ENCODE results near the gene WNT9A.
"Not testable (repeated sequence)": the region's sequence is repeated elsewhere in the genome, so short reads cannot be mapped to it uniquely, and the experiment has no call there.

Gene WNT9A

GRCh38 chr1:227877810-227878209, 69.9 kb downstream of the WNT9A start:
- CTCF ChIA-PET, H3K9me3 Mint-ChIP-seq, DNase-seq, H3K4me3 Mint-ChIP-seq, H3K36me3 Mint-ChIP-seq, H3K4me1 Mint-ChIP-seq: not testable (repeated sequence)
- peak overlapping the region; percentile 3 for H3K27ac Mint-ChIP-seq
- peaks cover 54% of the 10 kb centered on the region for H3K27me3 Mint-ChIP-seq

GRCh38 chr1:227871892-227872291, 75.8 kb downstream of the WNT9A start:
- Mint-ChIP-seq H3K36me3 (peaks cover 22% of the 10 kb centered on the region), H3K9me3 (peaks cover 24% of the 10 kb centered on the region), H3K27me3 (peaks cover 39% of the 10 kb centered on the region), H3K4me1 (peaks cover 37% of the 10 kb centered on the region)
- DNase-seq, H3K4me3 Mint-ChIP-seq, CTCF ChIA-PET, H3K27ac Mint-ChIP-seq: not testable (repeated sequence)

- Mint-ChIP-seq H3K4me3 (no peak overlapping the region), H3K36me3 (peaks cover 20% of the 10 kb centered on the region), H3K4me1 (peaks cover 37% of the 10 kb centered on the region), H3K9me3 (peaks cover 24% of the 10 kb centered on the region), H3K27me3 (peaks cover 35% of the 10 kb centered on the region), H3K27ac (peak overlapping the region; percentile 59)
- no peak for DNase-seq
- CTCF ChIA-PET = interaction anchor here (0.6 kb wide), 1 partner anchor 85 kb away, joined by 3 read pairs; no protein-coding TSS in a partner anchor
Measured at GRCh38 chr1:227870366-227870765, 77.4 kb downstream of the WNT9A start.

DNA sequence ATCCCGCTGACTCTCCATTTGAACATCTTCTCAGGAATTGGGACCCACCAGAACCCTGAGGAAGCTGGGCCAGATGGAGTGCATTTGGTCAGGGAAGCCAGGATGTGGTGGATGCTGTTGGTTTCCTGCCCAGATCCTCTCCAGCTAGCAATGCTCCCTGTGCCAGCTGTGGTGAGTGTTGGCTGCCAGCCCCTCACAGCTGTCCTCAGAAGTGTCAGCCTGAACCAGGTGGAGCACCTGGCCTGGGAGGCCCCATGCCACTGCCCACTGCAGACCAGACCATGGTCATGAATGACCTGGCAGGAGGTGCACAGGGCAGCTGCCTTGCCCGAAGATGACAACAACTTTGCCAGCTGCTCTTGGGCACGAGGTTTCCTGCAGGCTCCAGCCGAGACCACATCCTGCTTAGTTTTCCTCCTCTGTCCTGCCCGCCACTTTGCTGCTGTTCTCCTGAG, 77.9 kb downstream of the WNT9A start:
- H3K27me3 Mint-ChIP-seq = peaks cover 30% of the 10 kb centered on the region
- CTCF ChIA-PET = no interaction called here
- DNase-seq = peak; percentile 60
- peaks cover 20% of the 10 kb centered on the region for H3K36me3 Mint-ChIP-seq
- peak overlapping the region; percentile 59 for H3K27ac Mint-ChIP-seq
- peaks cover 28% of the 10 kb centered on the region for H3K9me3 Mint-ChIP-seq
- peak overlapping the region; percentile 4 for H3K4me3 Mint-ChIP-seq
- H3K4me1 Mint-ChIP-seq = peaks cover 37% of the 10 kb centered on the region

DNA sequence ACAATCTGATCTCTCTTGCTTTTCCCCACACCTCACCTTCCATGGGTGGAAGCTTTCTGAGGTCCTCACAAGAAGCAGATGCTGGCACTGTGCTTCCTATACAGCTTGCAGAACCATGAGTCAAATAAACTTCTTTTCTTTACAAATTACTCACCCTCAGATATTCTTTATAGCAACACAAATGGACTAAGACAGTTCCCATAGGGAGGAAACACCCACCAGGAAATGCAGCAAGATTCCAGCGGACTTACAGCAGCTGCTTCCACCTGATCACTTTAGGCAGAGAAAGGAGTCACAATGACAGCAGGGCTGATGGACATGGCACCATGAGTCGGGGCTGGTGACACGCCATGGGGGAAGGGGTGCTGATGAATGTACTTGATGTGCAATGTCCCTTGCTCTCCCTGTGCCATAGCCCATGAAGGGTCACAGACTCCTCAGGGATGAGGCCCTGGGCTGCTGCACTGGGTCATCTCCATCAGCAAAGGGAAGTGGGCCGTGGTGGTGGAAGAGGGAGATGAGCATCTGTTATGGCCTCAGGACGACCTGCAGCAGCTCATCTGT, 78.4 kb downstream of the WNT9A start:
- peaks cover 37% of the 10 kb centered on the region for H3K4me1 Mint-ChIP-seq
- H3K27ac Mint-ChIP-seq = peak overlapping the region; percentile 66
- no peak for DNase-seq
- H3K27me3 Mint-ChIP-seq = peaks cover 28% of the 10 kb centered on the region
- H3K36me3 Mint-ChIP-seq = peaks cover 24% of the 10 kb centered on the region
- no peak overlapping the region for H3K4me3 Mint-ChIP-seq
- CTCF ChIA-PET = no interaction called here
- peaks cover 33% of the 10 kb centered on the region for H3K9me3 Mint-ChIP-seq

Measured in activated naive CD4-positive, alpha-beta T cell treated with anti-CD3 and anti-CD28 coated beads, Interleukin-2, amount 10 ng/mL, durations not matched to agents 7 days and 5 days (primary cell).